Measurements from ENCODE around the gene ARHGAP1.

ARHGAP1 gene

DNA sequence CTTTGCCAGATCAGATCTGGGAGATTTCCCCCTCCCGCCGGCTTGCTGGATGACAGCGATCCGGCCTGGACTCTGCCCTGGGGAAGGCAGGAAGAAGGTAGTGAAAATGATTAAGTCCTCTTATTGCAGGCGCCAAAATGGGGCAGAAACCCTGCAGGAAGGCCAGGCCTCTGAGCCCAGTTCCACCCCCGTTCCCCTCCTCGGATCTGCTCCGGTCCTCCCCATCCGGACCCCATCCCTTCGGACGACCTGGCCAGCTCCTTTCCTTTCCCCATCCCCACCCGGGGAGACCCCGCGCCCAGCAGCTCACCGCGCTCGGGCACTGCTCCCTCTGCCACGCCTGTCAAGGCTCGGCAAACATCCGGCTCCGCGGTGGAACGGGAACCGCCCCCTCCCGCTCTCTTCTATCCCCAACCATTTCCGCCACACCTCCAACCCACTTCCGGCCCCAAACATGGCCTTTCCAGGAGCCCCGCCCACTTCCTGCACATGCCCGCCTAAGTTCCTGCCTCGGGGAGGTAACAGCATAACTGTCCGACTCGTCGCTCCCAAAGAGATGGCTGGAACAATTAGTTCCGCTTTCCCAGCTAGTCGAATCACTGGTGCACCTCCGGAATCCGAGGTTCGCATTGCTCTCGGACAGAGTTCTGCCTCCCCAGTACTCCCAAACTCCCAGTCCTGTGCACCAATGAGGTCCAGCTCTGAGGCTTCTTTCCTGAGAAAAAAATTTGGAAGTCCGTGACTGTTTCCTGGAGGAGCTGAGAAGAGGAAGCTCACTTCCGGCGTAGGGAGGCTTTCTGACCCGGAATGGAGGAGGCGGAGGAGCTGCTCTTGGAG lies at the start of gene ARHGAP1, which contains the start of gene ZNF408:
ARHGAP1 (minus strand) TSS at position 379 of the 837 bp plus-strand sequence. CDS start 4,512 bp downstream, outside the sequence.
ZNF408 (plus strand) TSS at position 791 of the 837 bp plus-strand sequence; CDS start at position 808, 17 bp downstream.
- DNase-seq: peak; percentile 99

DNA sequence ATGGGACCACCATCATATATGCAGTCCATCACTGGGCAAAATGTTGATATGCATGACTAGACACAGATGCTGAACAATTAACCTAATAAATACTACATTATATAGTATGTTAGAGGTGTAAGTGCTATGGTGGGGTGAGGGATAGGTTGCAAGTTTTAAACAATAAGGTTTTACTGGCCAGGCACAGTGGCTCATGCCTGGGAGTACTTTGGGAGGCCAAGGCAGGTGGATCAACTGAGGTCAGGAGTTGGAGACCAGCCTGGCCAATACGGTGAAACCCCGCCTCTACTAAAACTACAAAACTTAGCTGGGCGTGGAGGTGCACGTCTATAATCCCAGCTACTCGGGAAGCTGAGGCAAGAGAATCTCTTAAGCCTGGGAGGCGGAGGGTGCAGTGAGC lies 46.7 kb upstream of the ARHGAP1 start:
- no peak for DNase-seq

DNA sequence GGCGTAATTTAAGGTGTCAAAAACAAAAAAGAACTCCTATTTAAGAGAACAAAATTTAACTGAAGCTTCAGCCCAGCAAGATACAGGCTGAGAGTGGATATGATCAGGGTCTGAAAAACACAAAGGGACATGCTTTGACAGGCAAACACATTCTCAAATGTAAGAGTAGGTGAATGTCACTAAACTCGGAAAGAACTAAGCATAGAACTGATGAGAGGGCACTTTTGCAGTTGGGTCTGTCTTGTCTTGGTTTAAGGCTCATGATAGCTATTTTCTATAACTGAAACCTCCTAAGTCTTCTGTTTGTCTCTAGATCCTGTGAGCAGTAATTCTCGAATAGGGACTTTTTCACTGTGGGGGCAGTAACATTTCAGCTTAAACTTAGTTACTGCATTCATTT lies 45.6 kb upstream of the ARHGAP1 start:
- no peak for DNase-seq

DNA sequence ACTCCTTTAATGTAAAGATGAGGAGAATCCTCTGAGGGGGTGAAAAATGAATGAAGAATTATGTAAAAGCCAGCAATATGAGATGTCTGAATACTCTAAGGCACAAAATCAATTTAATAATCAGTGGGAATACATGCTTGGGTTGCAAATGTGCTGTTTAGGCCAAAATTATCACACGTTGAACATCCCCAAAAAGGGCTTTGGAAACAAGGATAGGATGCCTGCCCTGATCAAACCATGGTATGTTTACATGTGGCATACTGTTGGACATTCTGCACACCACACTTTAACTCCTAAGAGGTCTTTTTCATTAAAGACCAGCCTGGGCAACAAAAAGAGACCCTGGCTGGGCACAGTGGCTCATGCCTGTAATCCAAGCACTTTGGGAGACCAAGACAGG lies 44.9 kb upstream of the ARHGAP1 start:
- no peak for DNase-seq

DNA sequence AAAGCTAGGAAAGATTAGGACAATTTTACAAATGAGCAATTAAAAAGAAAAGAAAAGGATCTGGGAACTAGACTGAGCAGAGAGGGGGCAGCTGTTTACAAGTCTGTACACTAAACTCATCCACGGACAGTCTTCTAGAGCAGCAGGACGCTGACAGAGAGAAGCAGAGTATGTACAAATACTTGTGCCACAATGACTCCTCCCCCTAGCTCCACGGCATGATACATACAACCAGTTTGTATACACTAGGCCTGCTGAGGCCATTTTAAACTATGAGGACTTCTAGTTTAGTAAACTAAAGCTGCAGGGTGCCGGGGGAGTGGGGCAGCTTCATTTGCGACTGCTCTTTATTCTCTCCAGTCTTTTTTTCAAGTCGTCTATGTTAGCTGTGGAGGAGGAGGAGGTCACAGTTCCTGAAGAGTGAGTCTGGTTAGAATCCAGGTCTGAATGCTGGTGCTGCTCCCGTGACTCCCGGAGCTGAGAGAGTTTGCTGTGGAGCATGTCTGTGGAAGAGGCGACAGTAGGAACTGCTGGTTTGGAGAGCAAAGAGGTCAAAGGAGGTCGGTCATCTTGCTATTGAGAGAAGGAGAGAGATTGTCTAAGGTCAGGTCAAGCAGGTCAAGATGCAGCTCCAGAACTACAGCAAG lies 43.4 kb upstream of the ARHGAP1 start:
- no peak for DNase-seq

DNA sequence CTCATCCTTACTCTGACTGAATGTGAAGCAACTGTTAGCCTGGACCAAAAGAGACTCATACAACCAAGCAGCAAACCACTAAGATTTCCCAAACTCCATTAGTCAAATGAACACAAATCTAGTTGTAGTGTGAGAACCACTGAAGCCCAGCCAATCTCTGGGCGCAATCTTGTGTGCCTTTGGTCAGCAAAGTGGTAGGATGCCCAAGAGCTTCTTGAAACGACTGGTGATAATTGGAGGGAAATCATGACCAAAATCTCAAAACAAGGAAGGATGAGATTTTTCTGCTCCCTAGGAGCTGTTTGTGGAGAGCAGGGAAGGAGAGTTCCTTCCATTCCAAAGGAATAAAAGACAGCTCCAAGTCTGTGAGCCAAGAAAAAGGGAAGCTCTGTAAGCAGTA lies 42.6 kb upstream of the ARHGAP1 start:
- DNase-seq: no peak

DNA sequence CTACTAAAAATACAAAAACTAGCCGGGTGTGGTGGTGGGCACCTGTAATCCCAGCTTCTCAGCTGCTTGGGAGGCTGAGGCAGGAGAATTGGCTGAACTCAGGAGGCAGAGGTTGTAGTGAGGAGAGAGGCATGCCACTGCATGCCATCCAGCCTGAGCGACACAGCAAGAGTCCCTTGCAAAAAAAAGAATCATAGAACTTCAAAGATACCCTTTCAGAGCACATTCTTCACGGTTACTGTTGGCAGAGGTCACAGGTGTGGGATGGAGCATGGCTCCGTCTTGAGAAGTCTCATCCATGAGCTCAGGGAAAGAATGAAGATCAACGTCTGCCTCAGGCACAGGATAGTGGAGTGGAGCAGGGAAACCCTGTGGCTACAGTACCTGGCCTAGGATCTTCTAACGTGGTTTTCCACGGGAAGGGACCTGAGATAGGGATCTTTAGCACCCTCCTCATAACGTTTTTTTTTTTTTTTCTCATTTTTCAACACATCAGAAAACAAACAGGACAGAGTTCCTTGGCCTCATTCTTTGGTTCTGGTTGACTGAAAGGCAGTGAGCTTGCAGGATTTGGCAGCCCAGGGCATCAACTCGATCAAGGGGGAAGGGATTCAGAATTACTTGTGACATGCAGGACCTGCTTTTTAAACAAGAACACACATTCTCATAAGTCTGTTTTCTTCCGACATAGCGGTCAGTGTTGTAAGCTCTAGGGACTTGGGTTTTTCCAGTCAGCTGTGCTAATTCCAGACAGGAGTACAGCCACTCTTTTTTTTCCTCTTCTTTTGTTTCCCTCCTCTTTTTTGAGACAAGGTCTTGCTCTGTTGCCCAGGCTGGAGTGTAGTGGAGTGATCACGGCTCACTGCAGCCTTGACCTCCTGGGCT lies 41.4 kb upstream of the ARHGAP1 start:
- DNase-seq: no peak

DNA sequence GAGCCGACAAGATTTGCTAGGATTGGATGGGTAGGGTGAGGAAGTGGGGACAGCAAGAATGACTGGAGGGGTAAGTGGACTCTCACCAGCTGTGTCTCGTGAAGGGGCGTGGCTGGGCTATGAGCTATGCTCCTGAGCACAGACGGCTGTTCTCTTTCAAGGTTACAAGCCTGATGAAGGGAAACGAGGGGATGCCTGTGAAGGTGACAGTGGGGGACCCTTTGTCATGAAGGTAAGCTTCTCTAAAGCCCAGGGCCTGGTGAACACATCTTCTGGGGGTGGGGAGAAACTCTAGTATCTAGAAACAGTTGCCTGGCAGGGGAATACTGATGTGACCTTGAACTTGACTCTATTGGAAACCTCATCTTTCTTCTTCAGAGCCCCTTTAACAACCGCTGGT lies 38.5 kb upstream of the ARHGAP1 start:
- no peak for DNase-seq

DNA sequence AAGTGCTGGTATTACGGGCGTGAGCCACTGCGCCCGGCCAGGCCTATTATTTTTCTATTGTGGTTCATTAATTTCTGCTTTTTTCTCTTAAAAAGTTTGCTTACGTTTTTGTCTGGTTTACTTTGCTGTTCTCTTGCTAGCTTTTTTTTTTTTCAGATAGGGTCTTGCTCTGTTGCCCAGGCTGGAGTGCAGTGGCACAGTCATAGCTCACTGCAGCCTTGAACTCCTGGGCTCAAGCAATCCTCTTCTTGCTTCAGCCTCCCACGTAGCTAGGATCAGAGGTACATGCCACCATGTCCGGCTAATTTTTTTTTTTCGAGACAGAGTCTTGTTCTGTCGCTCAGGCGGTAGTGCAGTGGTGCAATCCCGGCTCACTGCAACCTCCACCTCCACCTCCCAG lies 37.3 kb upstream of the ARHGAP1 start:
- DNase-seq: no peak

DNA sequence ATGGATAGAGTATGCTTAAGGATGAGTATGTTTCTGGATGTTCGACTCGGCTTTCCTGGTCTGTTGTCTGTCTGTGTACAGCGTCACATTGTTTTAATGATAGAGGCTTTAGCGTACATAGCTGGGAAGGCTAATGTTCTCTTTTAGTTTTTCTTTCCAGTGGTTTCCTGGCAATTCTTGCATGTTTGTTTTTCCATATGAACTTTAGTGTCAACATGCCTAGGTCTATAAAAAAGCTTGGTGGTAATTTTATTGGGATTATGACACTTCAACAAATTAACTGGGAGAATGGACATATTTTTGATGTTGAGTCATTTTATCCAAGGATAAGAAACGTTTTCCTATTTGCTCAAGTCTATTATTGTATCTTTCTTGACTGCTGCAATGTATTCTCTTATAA lies 36.2 kb upstream of the ARHGAP1 start:
- no peak for DNase-seq

DNA sequence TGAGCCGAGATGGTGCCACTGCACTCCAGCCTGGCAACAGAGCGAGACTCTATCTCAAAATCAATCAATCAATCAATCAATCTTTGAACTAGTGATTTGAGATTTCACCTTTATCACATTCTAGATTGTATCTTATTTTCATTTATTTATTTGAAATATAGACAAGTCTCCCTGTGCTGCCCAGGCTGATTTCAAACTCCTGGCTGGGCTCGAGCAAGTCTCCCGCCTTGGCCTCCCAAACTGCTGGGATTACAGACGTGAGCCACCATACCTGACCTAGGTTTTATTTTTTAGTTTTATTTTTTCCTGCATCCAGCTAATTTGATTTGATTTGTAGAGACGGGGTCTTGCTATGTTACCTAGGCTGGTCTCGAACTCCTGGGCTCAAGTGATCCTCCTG lies 35.7 kb upstream of the ARHGAP1 start:
- DNase-seq: no peak

DNA sequence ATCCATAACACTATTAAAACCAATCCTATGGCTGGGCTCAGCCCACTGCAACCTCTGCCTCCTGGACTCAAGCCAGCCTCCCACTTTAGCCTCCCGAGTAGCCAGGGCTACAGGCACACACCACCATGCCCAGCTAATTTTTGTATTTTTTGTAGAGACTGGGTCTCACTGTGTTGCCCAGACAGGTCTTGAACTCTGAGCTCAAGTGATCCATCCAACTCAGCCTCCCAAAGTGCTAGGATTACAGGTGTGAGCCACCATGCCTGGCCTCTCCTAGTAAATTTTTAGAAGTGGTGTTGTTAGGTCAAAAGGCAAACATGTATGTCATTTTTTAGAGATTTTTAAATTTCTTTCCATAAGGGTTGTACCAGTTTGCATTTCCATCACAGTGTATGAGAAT lies 32.8 kb upstream of the ARHGAP1 start:
- DNase-seq: no peak

DNA sequence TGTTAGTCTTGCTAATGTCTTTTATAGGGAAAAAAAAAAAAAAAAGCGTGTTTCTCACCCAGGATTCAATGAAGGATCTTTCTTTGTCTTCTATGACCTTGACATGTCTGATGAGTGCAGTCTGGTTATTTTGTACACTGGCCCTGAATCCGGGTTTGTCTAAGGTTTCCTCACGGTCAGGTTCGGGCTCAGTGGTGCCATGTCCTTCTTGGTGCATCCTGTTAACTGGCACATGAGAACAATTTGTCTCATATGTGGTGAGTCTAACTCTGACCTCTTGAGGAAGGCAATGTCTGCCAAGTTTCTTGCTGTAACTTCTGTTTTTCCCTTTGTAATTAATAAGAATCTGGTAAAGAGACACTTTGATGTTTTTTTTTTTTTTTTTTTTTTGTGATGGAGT lies 31.1 kb upstream of the ARHGAP1 start:
- DNase-seq: no peak

DNA sequence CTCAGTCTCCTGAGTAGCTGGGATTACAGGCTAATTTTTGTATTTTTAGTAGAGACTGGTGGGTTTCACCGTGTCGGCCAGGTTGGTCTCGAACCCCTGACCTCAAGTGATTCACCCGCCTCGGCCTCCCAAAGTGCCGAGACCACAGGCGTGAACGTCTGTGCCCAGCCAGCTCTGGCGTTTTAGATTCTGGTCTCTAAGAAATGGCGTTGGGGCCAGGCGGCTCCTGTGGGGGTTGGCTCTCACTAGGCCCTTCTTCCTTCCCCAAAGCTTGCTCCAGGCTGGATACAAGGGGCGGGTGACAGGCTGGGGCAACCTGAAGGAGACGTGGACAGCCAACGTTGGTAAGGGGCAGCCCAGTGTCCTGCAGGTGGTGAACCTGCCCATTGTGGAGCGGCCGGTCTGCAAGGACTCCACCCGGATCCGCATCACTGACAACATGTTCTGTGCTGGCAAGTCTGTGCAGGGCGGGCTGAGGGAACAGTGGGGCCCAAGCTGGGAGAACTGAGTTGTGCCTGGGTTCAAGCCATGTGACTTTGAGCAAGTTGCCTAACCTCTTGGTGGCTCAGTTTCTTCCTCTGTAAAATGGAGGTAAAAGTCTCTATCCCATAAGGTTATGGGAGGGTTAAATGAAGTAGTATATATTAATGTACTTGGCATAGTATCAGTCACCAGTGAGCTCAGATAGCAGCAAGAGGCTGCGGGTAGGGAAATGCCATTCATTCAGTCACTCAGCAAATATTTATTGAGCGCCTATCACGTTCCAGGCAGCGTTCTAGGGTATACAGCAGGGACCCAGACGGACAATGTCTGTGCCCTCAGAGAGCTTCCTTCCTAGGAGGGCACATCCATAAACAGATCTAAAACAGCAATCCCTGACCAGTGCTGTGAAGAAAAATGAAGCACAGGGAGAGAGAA lies 28.9 kb upstream of the ARHGAP1 start:
- no peak for DNase-seq

DNA sequence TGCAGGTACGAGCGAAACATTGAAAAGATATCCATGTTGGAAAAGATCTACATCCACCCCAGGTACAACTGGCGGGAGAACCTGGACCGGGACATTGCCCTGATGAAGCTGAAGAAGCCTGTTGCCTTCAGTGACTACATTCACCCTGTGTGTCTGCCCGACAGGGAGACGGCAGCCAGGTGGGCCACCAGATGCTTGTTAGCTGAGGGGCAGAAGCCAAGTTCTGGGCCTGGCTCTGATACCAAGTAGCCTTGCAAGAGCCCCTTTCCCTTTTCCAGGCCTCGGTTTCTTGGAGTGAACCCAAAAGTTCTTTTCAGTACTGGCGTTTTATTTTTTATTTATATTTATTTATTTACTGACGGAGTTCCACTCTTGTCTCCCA lies 28.2 kb upstream of the ARHGAP1 start:
- DNase-seq: no peak

DNA sequence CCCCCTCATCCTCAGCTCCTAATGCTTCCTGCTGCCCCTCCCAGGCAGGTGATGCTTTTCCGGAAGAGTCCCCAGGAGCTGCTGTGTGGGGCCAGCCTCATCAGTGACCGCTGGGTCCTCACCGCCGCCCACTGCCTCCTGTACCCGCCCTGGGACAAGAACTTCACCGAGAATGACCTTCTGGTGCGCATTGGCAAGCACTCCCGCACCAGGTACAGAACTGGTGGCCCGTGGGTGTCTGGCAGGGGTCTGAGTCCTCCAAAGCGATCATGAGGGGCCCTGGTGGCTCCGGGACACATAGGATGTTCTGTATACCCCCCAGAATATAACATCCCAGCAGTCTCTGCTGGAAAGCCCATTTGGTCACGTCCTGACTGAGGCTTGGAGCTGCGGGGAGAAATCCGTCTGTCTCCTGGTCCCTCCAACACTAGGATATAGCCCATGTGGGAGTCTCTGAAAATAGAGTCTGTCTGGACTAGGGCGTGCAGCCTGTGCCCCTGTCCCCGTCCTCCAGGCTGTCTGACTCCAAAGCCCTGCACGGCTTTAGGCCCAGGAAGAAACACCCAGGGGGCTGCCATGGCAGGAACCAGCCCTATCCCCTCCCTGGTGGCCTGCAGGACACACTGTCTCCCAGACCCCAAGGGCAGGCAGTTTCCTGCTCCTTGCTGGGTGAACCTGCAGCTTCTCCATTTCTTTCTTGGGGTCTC lies 27.7 kb upstream of the ARHGAP1 start:
- no peak for DNase-seq

DNA sequence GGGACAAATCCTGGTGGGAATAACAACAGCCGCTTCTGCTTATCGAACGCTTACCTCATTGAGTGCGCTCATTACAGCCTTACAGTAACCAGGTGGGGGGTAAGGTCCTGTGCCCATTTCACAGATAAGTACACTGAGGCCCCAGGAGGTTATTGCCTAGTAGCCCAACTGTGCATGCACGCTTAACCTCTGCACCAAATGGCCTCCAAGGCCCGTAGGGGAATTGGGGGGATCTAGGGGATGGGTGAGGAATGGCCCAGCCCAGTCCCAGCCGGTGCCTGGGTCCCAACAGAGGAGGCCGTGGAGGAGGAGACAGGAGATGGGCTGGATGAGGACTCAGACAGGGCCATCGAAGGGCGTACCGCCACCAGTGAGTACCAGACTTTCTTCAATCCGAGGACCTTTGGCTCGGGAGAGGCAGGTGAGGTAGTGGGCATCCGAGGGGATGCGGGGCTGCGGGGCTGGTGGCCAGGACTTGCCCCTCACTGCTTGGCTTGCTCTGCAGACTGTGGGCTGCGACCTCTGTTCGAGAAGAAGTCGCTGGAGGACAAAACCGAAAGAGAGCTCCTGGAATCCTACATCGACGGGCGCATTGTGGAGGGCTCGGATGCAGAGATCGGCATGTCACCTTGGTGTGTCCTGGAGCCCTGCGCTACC lies 25.9 kb upstream of the ARHGAP1 start:
- DNase-seq: no peak

DNA sequence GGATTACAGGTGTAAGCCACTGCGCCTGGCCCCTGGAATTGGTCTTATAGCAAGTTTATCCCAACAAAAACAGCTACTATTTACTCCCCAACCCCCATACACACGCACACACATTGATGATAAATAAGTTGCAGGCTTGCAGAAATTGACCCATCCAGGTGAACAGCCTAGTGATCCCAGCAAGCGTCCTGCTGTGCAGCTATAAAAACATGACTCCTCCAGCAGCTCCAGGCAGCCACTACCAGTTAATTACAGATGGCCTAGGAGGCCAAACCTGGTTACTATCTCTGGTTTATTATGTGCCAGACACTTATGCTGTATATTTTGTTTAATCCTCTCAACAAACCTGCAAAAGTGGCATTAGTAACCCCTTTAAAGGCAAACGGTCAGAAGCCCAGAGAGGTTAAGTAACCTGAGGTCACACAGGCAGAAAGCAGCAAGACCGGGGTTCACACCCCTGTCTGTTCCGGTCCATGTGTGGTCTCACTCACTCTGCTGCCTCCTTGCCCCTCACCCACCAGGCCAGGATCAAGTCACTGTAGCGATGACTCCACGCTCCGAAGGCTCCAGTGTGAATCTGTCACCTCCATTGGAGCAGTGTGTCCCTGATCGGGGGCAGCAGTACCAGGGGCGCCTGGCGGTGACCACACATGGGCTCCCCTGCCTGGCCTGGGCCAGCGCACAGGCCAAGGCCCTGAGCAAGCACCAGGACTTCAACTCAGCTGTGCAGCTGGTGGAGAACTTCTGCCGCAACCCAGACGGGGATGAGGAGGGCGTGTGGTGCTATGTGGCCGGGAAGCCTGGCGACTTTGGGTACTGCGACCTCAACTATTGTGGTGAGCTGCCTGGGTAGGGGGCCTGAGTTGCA lies 25.2 kb upstream of the ARHGAP1 start:
- DNase-seq: no peak

DNA sequence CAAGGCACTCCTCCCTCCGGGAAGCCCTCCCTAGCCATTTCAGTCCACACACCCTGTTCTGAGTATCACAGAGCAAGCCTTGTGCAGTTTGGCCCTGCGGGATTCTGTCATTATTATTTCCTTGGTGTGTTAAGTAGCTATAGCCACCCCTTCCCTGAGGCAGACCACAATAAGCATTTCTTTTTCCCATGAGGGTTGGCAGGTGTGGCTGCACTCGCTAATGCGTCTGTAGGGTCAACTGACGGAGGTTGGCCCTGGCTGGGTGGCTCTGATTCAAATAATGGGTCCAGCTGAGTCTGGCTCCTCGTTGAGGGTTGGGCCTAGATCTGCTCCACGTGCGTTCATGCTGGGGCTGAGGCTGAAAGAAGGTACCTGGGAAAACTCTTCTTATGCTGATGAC lies 23.7 kb upstream of the ARHGAP1 start:
- no peak for DNase-seq

DNA sequence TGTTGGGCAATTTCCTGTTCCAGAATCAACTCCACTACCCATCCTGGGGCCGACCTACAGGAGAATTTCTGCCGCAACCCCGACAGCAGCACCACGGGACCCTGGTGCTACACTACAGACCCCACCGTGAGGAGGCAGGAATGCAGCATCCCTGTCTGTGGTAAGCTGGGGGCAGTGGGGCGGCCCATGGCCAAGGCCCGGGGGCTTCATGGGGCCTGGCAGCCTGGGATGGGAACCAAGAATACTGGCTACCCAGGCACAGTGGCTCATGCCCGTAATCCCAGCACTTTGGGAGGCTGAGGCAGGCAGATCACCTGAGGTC lies 22.9 kb upstream of the ARHGAP1 start:
- DNase-seq: no peak
